CD4-positive, alpha-beta T cell treated with Interferon alpha-2 for 1 hour (primary cell): Measurements from ENCODE around the gene ASCC3.
A peak's percentile ranks its signal among the peaks of the same experiment; 100 is the strongest.
"Not testable (repeated sequence)": the region's sequence is repeated elsewhere in the genome, so short reads cannot be mapped to it uniquely, and the experiment has no call there.

Experiments
- DNase-seq, 2 donors: peaks; one replicate each; pipeline ENCODE4 v3.0.0-alpha.2; 2020 to 2022

The ASCC3 gene

DNA sequence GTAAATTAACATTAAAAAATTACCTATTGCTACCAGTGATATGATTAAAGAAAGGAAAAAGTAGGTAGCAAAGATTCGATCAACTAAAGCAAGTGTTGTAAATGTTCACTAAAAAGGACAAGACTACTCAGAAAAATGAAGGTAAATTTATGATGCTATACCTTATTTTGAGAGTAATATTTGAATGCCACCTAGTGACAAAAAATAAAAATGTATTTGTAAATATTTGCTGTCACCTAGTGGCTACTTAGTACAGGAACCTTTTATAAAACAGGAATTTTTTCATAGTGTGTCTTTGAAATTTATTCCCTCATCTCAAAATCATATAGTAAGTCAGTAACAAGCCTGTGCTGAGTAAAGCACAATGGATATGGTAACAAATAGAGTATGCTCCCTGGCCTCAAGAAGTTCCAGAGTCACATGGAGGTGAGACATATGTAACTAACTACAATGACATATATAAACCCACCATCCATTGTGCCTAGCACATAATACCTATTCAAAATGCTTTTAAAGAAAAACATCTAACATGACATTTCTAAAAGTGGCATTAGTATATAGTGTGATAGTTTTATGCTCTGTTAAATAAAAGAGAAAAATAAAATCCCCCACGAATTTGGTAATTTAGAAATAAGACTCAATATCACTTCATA is 223.3 kb downstream of the ASCC3 start:
- DNase-seq = peak in 1 of 2 donors; percentile 21

DNA sequence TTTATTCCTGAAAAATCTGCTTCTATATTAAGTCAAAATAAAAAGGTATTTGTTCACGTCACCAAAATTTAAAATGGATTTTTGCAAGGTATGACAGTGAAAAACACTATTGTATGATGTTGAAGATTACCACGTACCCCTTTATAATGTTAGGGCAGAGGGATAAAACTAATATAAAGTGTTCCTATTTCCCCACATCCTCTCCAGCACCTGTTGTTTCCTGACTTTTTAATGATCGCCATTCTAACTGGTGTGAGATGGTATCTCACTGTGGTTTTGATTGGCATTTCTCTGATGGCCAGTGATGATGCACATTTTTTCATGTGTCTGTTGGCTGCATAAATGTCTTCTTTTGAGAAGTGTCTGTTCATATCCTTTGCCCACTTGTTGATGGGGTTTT is 240.0 kb downstream of the ASCC3 start:
- DNase-seq = not testable (repeated sequence)

DNA sequence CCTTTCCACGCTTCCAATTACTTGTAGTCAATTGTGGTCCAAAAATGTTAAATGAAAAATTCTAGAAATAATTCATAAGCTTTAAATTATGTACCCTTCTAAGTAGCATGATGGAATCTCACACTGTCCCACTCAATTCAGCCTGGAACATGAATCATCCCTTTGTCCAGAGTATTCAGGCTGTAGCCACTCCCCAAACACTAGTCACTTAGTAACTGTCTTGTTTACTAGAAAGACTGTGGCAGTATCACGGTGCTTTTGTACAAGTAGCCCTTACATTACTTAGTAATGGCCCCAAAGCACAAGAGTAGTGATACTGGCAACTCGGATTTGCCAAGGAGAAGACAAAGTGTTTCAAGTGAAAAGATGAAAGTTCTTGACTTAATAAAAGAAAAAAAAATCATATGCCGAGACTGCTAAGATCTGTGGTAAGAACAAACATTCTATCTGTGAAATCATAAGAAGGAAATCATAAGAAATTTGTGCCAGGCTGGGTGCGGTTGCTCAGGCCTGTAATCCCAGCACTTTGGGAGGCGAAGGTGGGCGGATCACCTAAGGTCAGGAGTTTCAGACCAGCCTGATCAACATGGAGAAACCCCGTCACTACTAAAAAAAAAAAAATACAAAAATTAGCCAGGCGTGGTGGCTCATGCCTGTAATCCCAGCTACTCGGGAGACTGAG is 247.9 kb downstream of the ASCC3 start:
- DNase-seq = no peak

DNA sequence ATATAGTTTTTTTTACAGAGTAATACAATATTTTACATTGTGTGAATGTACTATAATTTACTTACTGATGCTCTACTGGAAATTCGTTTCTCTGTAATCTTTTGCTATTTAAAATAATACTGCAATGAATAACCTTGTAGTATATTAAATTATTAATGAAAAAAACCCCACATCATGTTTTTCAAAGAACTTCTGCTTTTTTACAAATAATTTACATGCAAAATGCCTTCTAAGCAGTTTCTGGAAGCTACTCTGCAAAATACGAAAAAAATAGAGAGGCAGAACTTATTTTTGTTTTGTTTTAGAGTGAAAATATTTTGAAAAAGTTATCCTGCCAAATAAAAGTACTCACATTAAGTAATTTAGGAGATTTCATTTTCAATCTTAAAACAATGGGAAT is 250.6 kb downstream of the ASCC3 start:
- no peak for DNase-seq

DNA sequence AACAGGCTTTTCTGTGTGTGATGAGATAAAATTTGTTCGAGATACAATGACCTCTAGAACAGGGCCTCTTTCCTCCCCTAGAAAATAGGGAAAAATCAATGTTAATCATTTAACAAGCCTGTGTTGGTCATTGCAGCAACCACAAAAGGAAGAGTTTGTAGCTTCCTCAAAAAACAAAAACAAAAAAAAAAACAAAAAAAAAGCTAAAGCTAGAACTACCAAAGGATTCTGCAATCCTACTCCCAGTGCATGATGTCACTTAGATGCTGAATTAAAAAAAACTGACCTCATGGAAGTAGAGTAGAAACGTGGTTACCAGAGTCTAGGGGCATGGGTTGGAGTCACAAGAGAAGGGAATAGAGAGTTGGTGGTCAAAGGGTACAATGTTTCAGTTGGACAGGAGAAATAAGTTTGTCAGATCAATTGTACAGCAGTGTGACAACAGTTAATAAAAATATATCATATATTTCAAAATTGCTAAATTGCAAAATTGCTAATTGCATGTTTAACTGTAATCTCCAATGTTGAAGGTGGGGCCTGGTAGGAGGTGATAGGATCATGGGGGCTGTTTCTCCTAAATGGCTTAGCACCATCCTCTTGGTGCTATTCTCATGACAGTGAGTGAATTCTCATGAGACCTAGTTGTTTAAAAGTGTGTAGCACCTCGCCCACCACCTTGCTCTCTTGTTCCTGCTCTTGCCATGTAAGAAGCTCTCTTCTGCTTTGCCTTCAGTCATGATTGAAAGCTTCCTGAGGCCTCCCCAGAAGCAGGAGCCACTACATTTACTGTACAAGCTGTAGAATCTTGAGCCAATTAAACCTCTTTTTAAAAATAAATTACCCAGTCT is 253.0 kb downstream of the ASCC3 start:
- DNase-seq = no peak

DNA sequence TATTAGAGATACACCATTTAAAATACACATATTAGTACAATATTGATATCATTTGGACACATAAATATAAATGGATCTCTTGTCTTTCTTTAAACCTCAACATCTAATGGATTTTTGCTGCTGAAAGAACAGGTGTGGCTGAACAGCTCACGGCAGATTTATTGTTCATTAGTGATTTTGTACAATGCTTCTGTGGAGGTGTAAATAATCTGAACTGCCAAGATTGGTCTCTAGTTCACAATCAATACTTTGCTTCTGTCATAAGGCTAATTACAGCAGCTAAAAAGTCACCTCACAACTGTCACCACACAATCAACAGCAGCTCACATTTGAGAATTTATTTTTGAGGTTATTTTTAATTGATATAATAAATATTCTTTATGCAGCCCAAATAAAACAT is 254.4 kb downstream of the ASCC3 start:
- DNase-seq = no peak

DNA sequence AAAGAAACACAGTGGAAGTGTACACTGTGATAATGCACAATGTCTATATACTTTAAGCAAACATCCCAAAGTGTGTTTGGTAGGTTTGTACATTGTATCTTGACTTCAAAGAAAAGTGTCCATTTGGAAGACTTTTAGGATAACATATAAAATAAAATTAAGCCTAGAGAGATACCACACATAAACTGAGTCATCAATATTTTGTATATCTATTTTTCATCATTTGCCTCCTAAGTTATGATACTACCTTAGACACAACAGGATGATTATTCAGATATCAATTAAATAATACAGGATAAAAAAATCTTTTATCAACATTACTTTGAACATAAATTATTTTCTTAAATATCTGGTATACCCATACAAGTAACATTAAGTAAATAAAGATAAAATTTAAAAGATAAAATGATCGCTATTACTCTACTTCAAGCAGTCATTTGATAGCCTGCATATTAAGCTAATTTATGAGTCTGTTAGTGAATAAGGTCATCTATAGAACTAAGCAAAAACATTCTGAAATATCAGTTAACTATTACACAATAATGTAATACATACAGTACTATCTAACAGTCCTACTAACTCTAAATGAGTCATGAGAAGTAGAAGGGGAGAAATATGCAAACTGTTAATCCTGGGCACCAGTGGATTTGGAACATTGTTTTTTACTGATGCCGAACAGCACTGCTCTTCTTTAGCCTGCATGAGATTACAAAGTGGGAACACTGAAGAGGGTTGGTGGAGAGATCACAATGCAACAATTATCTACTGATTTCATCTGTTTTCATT is 258.0 kb downstream of the ASCC3 start:
- no peak for DNase-seq

DNA sequence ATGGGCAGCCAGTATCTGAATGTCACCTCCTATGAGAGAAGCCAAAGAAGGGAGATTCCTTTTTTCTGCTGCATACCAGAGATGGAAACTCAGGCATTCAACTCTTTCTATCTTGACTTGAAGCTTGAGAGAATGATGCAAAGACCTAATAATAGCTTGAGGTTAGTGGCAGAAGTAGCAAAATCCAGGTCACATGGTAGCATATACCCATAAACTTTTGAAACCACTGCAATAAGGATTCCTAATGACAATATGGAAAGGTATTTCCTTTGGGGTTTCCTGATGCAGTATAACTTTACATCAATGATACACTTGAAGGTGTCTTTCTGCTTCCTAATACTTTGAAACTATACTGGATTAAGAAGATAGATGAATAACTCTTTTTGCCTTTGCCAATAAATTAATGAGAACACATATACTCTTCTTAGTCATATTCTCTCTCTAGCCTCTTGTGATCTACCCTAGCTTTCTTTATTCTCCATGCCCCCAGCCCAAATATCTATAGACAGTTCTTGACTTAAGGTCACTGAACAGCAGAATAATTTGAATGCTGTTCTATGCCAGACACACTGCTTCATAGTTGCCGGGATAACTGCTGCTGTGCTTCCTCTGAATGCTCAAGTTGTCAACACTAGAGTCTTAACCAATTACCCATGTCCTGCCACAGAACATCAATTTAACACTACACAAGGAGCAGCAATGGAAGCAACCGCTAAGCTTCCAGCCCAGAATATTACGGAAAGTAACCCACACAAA is 260.9 kb downstream of the ASCC3 start:
- DNase-seq = no peak

DNA sequence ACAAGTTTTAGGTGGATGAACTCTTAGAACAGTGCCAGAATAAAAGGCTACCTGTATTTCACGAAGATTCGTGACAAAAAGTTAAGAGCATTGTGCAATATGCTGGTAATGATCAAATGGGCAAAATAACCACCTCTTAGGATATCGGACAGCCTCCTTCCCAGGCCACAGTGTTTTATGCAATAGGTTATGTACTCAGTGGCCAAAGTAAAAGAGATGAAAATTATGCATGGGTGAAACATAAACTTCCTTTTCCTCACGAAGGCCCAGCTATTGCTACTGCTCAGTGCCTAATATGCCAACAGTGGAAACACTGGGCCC is 262.8 kb downstream of the ASCC3 start:
- no peak for DNase-seq

DNA sequence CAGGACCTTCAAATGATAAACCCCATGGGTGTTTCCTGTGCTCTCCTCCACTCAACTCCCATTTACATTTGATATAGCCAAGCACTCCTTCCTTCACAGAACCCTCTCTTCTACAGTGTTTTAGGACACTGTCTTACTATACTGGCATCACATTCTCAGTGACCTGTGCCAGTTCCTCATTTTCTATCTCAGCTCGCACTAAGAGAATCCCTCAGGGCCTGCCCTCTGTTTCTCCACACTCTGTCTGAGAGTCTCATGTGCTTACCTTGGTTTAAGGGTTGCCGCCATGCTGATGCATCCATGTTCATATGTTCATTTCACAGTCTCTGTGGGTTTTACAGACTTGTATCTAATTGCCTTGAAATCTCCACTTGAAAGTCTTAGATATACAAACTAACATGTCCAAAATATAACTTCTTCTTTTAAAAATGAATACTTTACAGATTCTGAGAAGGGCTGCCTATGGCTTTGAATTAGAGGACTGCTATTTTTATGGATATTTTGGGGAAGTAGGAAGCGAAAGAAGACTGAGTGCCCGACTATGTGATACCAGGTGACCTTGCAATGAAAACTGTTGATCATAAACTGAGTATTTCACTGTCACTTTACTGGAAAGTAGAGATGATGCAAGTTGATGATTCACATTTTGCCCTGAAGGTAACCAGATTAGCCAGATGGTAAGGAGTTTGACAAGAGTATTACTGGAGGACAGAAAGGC is 263.3 kb downstream of the ASCC3 start:
- no peak for DNase-seq

DNA sequence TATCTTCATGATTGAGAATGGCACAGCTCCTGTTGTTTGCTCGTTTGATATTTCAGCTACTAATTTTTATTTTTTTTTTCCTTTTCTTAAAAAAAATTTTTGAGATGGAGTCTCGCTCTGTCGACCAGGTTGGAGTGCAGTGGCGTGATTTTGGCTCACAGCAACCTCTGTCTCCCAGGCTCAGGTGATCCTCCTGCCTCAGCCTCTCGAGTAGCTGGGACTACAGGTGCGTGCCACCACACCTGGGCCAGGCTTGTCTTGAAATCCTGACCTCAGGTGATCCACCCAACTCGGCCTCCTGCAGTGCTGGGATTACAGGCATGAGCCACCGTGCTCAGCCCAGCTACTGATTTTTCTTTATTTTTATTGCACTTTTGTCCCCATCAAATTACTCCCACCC is 266.2 kb downstream of the ASCC3 start:
- DNase-seq = no peak

DNA sequence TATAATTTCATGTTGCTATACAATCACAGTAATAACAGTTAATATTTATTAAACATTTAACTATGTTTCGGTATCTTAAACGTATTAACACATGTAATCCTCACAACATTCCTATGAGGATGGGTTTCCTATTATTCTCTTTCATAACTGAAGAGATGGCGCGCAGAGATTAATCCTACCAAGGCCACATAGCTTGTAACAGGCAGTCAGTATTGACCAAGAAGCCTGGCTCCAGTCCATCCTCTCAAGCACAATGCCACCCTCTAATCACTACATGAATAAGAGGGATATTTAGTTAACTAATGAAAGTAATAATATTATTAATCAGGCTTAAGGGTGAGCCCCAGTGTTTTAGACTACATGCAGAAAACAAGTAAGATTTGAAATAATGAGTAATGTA is 266.7 kb downstream of the ASCC3 start:
- no peak for DNase-seq

DNA sequence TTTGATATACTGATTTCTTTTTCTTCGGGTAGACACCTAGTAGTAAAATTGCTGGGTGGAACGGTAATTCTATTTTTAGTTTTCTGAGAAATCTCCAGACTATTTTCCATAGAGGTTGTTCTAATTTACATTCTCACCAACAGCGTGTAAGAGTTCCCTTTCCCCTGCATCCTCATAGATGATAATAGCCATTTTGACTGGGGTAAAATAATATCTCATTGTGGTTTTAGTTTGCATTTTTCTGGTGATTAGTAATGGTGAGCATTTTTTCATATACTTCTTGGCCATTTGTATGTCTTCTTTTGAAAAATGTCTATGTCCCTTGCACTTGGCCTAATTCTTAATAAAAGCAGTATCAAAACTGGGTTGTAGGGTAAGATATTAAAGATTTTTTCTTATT is 267.5 kb downstream of the ASCC3 start:
- DNase-seq = no peak

DNA sequence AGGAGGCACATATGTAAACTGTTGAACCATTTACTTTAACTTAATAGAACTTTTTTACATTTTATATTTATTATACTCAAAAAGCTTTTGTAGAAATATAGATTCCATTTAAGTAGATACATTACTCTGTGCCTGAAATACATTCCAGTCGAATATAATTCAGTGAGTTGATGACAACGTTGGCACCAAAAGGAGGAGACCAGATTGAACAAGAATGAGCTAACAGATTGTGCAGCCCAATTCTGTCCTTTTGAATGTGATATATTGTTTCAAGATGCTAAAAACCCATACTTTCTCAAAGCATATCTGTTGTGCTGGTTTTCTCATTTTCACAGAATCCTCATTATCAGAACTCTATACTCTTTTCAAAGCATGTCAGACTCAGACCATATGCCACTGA is 269.0 kb downstream of the ASCC3 start:
- DNase-seq = no peak

DNA sequence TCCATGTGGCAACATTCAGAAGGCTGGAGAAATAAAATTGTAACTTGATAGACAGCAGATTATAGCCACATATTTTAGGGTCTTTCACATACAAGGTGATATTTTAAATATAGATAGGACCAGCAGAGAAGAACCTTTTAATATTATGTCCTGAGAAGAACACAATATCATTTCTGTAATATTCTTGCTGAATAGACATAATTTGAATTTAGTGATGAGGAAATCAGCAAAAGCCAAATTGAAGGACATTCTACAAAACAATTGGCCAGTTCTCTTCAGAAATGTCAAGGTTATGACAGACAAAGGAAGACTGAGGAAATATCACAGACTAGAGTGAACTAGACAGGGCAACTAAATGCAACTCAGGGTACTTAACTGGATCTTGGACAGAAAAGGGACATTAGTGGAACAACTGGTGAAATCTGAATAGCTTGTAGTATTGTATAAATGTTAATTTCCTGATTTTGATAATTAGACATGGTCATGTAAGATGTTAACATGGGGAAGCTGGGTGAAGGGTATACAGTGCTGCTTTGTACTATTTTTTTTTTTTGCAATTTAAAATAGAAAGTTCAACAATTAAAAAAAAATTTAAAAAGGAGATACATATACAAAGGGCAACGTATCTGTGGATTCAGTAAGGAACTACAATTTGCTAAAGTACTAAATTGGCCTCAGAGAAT is 281.9 kb downstream of the ASCC3 start:
- DNase-seq = no peak

DNA sequence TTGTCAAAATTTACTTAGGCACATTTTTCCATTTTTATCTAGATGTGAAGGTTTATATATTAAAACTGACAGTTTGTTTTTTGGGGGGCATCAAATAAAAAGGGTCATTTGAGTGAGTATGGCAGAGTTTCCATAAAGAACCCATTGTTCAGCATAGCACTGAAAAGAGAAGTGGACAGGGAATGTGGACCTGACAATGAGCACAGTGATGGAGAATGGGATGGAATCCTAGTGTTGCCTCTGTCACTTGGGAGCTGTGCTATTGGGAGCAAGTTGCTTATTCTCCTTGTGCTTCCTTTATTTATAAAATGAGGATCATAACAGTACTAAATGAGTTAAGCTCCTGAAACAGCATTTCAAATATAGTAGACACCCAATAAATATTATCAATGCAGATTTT is 285.7 kb downstream of the ASCC3 start:
- no peak for DNase-seq

DNA sequence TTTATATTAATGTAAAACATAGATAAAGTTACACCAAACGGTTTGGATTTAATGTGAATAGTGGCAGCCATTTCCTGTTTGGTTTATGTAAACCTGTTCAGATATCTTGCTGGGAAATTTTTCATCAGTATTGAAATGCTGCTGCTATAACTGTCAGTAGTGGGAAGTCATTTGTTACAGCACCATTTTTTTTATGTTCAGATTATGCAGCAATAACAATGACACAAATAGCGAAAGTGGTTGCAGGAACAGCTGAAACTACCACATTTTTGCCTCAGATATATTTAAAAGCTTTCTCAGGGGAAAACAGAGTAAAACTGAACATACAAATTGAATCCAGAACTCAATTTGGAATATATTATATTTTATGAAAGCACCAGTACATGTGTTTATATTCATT is 287.6 kb downstream of the ASCC3 start:
- no peak for DNase-seq

DNA sequence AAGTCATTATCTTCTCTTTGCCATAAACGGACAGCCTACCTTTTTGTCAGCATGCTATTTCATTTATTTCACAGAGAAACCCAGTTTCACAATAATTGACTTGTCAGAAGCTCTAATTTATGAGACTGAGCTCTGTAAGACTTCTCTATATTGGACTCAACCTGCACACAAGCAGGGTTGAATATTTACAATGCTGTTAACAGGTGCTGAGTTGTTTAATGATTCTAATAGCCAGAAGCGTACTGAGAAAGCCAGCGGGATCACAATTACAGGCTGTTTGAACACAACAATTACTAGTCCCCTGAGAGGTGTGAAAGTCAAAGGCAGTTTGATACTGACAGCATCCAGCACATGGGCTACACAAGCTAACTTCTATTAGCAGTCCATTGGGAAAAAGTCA is 288.2 kb downstream of the ASCC3 start:
- DNase-seq = no peak

DNA sequence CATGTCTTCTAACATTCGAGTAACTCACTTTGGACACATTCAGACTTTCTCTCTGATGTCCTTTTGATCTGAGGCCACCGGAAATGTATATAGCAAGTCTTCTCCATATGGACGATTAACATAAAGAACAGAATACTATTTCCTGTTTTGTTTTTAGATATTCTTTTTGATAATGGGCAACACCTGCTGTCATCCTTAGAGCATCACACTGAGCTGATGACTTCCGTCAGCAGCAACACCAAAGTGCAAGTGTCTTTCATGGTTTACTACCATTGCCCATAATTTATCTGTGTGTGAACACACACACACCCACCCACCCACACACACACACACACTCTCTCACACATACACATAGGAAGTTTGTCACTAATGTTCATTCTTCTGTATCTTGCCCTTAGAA is 303.7 kb downstream of the ASCC3 start:
- DNase-seq = no peak

DNA sequence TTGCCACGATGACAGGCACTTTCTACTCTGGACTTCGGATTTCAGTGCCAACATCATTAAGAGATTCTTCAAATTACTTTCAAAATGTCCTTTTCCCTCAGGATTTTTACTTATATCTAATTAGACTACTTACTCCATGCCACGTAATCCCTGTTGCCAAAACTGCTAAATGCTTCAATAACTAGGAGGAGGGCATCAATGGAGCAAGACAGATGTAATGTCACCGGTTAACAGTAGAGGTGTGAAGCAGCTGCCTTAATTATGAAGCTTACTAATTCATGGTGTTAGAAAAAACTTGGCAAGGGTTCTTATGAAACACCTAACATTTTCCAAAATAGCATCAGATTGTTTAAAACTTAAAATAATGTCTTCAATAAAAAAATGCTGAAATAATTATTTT is 305.2 kb downstream of the ASCC3 start:
- DNase-seq = no peak

DNA sequence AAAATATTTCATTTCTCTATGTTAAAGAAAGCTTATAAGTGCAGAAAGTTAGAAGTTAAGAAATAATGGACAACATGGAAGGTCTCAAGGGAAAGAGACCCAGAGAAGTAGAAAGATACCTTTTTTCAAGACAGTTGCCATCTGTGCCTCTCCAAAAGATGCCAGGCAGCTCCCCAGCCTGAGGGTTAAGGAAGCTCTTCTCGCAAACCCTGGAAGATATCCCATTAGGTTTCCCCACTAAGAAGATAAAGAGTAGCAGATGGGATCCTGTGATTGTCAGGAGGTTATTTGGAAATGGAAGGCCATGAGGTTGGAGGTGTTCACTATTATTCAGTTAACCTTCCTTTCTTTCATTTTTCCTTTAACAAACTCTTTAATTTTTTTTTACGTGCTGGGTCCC is 306.3 kb downstream of the ASCC3 start:
- DNase-seq = no peak
